Inflammatory macrophage treated with lipopolysaccharide for 4 hours (primary cell): Measurements from ENCODE around the gene OLA1.
A peak's percentile ranks its signal among the peaks of the same experiment; 100 is the strongest.

Experiments
- DNase-seq: peaks from one replicate; pipeline ENCODE4 v3.0.0-alpha.2; 2020

The OLA1 gene

GRCh38 chr2:174176898-174177297 is 71.4 kb downstream of the OLA1 start:
- DNase-seq: no peak

GRCh38 chr2:174174741-174175140 is 73.6 kb downstream of the OLA1 start:
- DNase-seq: no peak

- no peak for DNase-seq
Measured at GRCh38 chr2:174172802-174173355, 75.5 kb downstream of the OLA1 start.

DNA sequence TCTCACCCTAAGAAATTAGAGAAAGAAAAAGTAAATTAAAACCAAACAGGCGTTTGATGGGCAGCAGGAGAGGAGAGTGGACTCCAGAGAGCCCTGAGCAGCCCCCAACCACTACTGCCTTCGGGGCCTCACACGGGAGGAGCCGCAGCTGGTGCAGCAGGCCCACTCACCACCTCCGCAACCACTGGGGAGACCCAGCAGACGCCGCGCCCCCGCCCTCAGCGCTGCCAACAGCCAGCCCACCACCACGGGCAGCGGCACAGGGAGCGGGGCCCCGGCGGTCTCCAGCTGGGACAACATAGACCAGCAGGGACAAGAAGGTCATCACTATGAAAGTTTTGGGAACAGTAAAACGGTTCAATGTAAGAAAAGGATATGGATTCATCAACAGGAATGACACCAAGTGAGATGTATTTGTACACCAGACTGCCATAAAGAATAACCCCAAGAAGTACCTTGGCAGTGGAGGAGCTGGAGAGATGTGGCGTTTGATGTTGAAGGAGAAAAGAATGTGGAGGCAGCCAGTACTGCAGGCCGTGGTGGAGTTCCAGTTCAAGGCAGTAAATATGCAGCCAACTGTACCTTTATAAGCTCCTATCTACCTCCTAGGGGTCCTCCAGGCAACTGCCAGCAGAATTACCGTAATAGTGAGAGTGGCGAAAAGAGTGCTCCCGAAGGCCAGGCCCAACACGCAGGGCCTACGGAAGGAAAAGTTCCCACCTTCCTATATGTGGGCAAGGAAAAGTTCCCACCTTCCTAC is 76.5 kb downstream of the OLA1 start:
- DNase-seq: no peak

- no peak for DNase-seq
Measured at GRCh38 chr2:174169372-174169771, 79.0 kb downstream of the OLA1 start.

DNA sequence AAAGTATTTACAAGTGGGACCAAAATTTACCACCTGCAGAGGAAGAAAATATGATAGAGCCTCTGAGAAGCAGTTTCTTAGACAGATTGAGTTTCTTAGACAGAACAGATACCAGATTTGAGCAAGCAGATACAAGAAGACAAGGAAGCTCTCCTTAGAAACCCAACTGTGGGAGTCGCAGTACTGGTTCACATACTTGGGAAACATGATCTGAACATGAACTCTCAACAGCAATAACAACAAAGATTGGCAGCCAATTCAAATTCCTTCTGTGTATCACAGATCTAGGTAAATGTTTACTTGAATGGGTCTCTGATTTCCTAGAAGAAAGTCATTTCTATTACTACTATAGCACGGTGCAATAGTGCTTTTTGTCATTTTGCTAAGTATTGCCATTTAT is 82.1 kb downstream of the OLA1 start:
- DNase-seq: no peak

GRCh38 chr2:174161490-174161889 is 86.8 kb downstream of the OLA1 start:
- no peak for DNase-seq

- DNase-seq: peak; percentile 51
Measured at GRCh38 chr2:174158003-174158402, 90.3 kb downstream of the OLA1 start.

GRCh38 chr2:174157053-174157452 is 91.3 kb downstream of the OLA1 start:
- DNase-seq: peak; percentile 5

GRCh38 chr2:174153757-174154680 is 94.3 kb downstream of the OLA1 start:
- peak; percentile 4 for DNase-seq

- DNase-seq: no peak
Measured at GRCh38 chr2:174149530-174149929, 98.8 kb downstream of the OLA1 start.

DNA sequence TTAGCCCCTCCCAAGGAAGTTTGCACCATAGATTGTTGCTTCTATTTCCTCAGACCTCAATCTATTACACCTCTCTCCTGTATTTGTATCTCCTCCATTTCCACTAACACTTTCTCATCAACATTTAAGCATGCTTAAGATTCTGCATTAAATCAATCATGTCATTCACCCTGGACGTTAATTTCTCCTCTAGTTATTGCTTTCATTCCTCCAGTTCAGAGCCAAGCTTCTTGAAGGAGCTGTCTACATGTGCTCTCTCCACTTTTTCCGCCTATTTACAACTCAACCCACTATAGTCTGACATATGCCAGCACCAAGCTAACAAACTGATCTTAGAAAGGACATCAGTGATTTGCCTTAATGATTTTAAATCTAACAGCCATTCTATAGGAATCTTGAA is 99.5 kb downstream of the OLA1 start:
- no peak for DNase-seq

- DNase-seq: peak; percentile 30
Measured at GRCh38 chr2:174145827-174146226, 102.5 kb downstream of the OLA1 start.

- no peak for DNase-seq
Measured at GRCh38 chr2:174142290-174142689, 106.0 kb downstream of the OLA1 start.

GRCh38 chr2:174138161-174138560 is 110.2 kb downstream of the OLA1 start:
- peak; percentile 16 for DNase-seq

DNA sequence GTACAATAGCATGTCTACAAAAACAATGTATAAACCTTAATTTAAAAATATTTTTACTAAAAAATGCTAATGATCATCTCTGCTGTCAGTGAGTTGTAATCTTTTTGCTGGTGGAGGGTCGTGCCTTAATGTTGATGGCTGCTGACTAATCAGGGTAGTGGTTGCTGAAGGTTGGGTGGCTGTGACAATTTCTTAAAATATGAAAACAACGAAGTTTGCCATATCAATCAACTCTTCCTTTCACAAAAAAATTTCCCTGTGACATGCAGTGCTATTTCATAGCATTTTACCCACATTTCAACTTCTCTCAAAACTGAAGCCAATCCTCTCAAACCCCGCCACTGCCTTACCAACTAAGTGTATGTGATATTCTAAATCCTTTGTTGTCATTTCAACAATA is 112.4 kb downstream of the OLA1 start:
- DNase-seq: no peak

DNA sequence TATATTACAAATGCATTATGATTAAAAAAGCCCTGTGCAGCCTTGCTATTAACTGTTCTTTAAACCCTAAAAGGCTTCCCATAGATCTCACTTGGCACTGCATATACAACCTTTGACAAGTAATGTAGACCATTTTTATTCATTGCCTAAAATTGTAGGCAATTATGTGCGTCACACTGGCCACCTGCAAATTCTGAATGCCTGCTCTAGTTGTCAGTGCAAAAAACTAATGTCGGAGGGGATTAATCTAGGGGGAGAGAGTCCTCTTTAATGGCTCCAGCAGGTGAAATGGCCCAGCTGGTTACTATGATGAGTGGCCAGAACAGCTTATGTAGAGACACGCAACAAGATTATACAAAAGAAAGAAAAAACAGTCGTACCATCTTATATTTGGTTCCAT is 123.2 kb downstream of the OLA1 start:
- DNase-seq: no peak

- no peak for DNase-seq
Measured at GRCh38 chr2:174124181-174124580, 124.2 kb downstream of the OLA1 start.

DNA sequence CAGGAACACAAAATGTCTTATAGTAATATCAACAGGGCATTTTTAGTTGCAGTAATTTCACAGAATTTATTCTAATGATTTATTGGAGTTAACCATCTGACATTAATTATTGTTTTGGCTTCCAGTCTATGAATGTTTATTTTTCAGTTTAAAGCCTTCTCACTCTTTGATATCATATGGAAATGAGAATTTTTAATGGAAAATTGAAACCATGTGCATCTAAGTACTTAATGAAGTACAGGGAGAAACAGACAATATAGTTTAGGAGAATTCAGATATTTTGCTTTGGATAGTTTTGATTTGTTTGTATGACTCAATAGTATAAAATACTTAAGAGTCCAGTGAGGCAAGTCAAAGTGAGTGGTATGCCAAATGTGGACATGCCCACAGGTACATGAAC is 126.1 kb downstream of the OLA1 start:
- no peak for DNase-seq

DNA sequence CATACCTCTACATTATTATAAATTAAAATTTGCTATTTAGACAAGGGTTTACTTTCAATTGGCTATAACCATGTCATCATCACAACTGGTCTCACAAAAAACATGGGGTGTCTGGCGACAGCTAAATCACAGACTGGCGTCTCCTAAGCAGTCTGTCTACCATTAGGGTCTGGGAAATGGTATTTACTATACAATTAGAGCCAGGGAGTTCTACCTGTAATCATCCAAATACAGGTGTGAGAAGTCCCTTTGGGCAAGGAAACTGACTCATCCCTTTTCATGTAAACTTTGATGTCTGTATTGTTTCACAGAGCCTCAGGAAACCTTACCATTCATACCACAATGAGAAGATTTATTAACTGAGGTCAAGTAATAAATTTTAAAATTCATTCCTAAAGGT is 126.7 kb downstream of the OLA1 start:
- DNase-seq: no peak

GRCh38 chr2:174121175-174121574 is 127.2 kb downstream of the OLA1 start:
- no peak for DNase-seq

- DNase-seq: no peak
Measured at GRCh38 chr2:174120346-174120745, 128.0 kb downstream of the OLA1 start.
